ENCODE results near the gene VAPB.
A peak's percentile ranks its signal among the peaks of the same experiment; 100 is the strongest.

VAPB gene

GRCh38 chr20:58389324-58389967 is 417 bp downstream of the VAPB start (continued):
- TF ChIP-seq ZBTB26 (tag by site-specific recombination; optimal IDR thresholded peaks at IDR 0.05) = peak; percentile 62
- no peak for TF ChIP-seq BCL6B (tag by site-specific recombination; IDR thresholded peaks at IDR 0.05)
- no peak for TF ChIP-seq ZNF221 (tag by site-specific recombination; IDR thresholded peaks at IDR 0.05; ENCODE audit: borderline replicate concordance)
- TF ChIP-seq ZNF18 (tag by site-specific recombination; IDR thresholded peaks at IDR 0.05) = no peak
- no peak for TF ChIP-seq PRDM6 (tag by site-specific recombination; IDR thresholded peaks at IDR 0.05)
- peak; percentile 54 for TF ChIP-seq ZNF335 (tag by site-specific recombination; conservative IDR thresholded peaks at IDR 0.05)
- TF ChIP-seq ZNF785 (tag by site-specific recombination; IDR thresholded peaks at IDR 0.05) = no peak
- no peak for TF ChIP-seq ZNF391 (tag by site-specific recombination; IDR thresholded peaks at IDR 0.05; ENCODE audit: borderline replicate concordance, low read depth)
- no peak for TF ChIP-seq ZNF555 (tag by site-specific recombination; conservative IDR thresholded peaks at IDR 0.05)
- TF ChIP-seq ATF2 (tag by site-specific recombination; IDR thresholded peaks at IDR 0.05; ENCODE audit: low read depth) = no peak
- no peak for TF ChIP-seq ZNF645 (tag by site-specific recombination; IDR thresholded peaks at IDR 0.05)
- TF ChIP-seq ZNF157 (tag by site-specific recombination; IDR thresholded peaks at IDR 0.05) = no peak
- no peak for TF ChIP-seq ZBTB20 (tag by site-specific recombination; IDR thresholded peaks at IDR 0.05)
- TF ChIP-seq ZNF768 (tag by site-specific recombination; IDR thresholded peaks at IDR 0.05) = no peak
- TF ChIP-seq ZNF660 (tag by site-specific recombination; IDR thresholded peaks at IDR 0.05) = no peak
- no peak for TF ChIP-seq ZNF311 (tag by site-specific recombination; IDR thresholded peaks at IDR 0.05; ENCODE audit: borderline replicate concordance)
- 0 out of 2 replicates have a peak, but pooled peaks have one; percentile 10 for TF ChIP-seq MEIS1 (CRISPR knock-in tag; IDR thresholded peaks at IDR 0.05; ENCODE audit: borderline replicate concordance)
- no peak for TF ChIP-seq ZNF48 (tag by site-specific recombination; IDR thresholded peaks at IDR 0.05)
- TF ChIP-seq ZNF19 (tag by site-specific recombination; IDR thresholded peaks at IDR 0.05; ENCODE audit: low read depth) = no peak

Measured in HEK293 (cell line).